Measurements from ENCODE around the gene SYT9. TPM values are rescaled to one million over a fixed set of nuclear protein-coding genes. Genes with fewer than 3 reads are reported as not detected.

SYT9 gene
- total RNA-seq, 2 experiments from 2014 or later, result not detected

- H3K36me3 Mint-ChIP-seq (ENCODE audit: low read depth), result peaks cover 5% of the 10 kb centered on the region
- H3K4me1 Mint-ChIP-seq (ENCODE audit: low read depth), result peaks cover 23% of the 10 kb centered on the region
- ChIA-PET POLR2A (no interaction called here), CTCF (interaction anchor here (1.5 to 5.0 kb wide), 3 partner anchors 56 to 343 kb away, joined by 6 to 47 read pairs (median 34); no protein-coding TSS in a partner anchor)
- DNase-seq, result no peak
- H3K9me3 Mint-ChIP-seq (ENCODE audit: insufficient read depth), result peaks cover 8% of the 10 kb centered on the region
- H3K4me3 Mint-ChIP-seq, result no peak overlapping the region
- no peak overlapping the region for H3K27ac Mint-ChIP-seq
- no peaks in the 10 kb centered on the region for H3K27me3 Mint-ChIP-seq (ENCODE audit: low read depth)
- ATAC-seq, result no peak
Measured at GRCh38 chr11:7439746-7440320, 188.1 kb downstream of the SYT9 start.

- H3K9me3 Mint-ChIP-seq (ENCODE audit: insufficient read depth), result no peaks in the 10 kb centered on the region
- no peak overlapping the region for H3K4me3 Mint-ChIP-seq
- H3K27me3 Mint-ChIP-seq (ENCODE audit: low read depth), result no peaks in the 10 kb centered on the region
- H3K36me3 Mint-ChIP-seq (ENCODE audit: low read depth), result no peaks in the 10 kb centered on the region
- no peak overlapping the region for H3K27ac Mint-ChIP-seq
- CTCF ChIA-PET, result interaction anchor here (0.6 to 5.0 kb wide), 19 partner anchors 8 to 348 kb away, joined by 3 to 47 read pairs (median 4); partner anchors contain the start of gene PPFIBP2
- ATAC-seq (peak; percentile 86), DNase-seq (peak; percentile 81)
- POLR2A ChIA-PET, result no interaction called here
- peaks cover 3% of the 10 kb centered on the region for H3K4me1 Mint-ChIP-seq (ENCODE audit: low read depth)
Measured at GRCh38 chr11:7442588-7443215, 191.0 kb downstream of the SYT9 start.

GRCh38 chr11:7444091-7444981 lies 192.6 kb downstream of the SYT9 start:
- DNase-seq (no peak), ATAC-seq (no peak)
- ChIA-PET POLR2A (no interaction called here), CTCF (interaction anchor here (1.4 to 5.0 kb wide), 5 partner anchors 24 to 347 kb away, joined by 3 to 47 read pairs (median 12); no protein-coding TSS in a partner anchor)
- Mint-ChIP-seq H3K36me3 (ENCODE audit: low read depth) (no peaks in the 10 kb centered on the region), H3K27ac (no peak overlapping the region), H3K4me1 (ENCODE audit: low read depth) (no peaks in the 10 kb centered on the region), H3K9me3 (ENCODE audit: insufficient read depth) (no peaks in the 10 kb centered on the region), H3K4me3 (no peak overlapping the region), H3K27me3 (ENCODE audit: low read depth) (no peaks in the 10 kb centered on the region)

DNA sequence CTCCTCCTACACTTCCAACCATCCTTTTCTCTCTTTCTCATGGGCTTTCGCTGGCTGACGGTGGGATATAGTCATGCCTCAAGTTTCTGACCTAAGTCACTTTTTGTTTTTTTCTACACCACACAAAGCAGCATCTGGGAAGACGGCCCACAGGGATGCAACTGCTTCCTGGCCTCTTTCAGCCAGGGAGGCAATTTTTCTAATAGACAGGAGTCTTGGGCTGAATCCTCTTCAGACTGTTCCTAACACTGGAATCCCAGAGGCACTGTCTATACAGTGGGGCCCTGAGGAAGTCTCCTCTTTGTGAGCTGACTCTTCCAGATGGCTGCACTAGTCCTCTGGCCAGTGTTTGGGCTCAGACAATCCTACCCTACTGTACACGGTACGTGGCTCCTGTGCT lies 193.9 kb downstream of the SYT9 start:
- H3K4me3 Mint-ChIP-seq, result no peak overlapping the region
- H3K4me1 Mint-ChIP-seq (ENCODE audit: low read depth), result no peaks in the 10 kb centered on the region
- CTCF ChIA-PET, result interaction anchor here (1.4 to 2.3 kb wide), 2 partner anchors 23 to 93 kb away, joined by 3 to 12 read pairs; no protein-coding TSS in a partner anchor
- no peaks in the 10 kb centered on the region for H3K9me3 Mint-ChIP-seq (ENCODE audit: insufficient read depth)
- no peak overlapping the region for H3K27ac Mint-ChIP-seq
- DNase-seq (no peak), ATAC-seq (no peak)
- H3K36me3 Mint-ChIP-seq (ENCODE audit: low read depth), result no peaks in the 10 kb centered on the region
- H3K27me3 Mint-ChIP-seq (ENCODE audit: low read depth), result no peaks in the 10 kb centered on the region
- POLR2A ChIA-PET, result no interaction called here

GRCh38 chr11:7448201-7448600 lies 196.5 kb downstream of the SYT9 start:
- H3K4me3 Mint-ChIP-seq, result no peak overlapping the region
- no peak overlapping the region for H3K27ac Mint-ChIP-seq
- ChIA-PET POLR2A (no interaction called here), CTCF (interaction anchor here (1.0 to 1.8 kb wide), 3 partner anchors 37 to 350 kb away, joined by 3 to 6 read pairs (median 4); partner anchors contain the start of gene OLFML1)
- no peaks in the 10 kb centered on the region for H3K36me3 Mint-ChIP-seq (ENCODE audit: low read depth)
- no peak for ATAC-seq
- DNase-seq, result no peak
- no peaks in the 10 kb centered on the region for H3K4me1 Mint-ChIP-seq (ENCODE audit: low read depth)
- H3K27me3 Mint-ChIP-seq (ENCODE audit: low read depth), result no peaks in the 10 kb centered on the region
- no peaks in the 10 kb centered on the region for H3K9me3 Mint-ChIP-seq (ENCODE audit: insufficient read depth)

DNA sequence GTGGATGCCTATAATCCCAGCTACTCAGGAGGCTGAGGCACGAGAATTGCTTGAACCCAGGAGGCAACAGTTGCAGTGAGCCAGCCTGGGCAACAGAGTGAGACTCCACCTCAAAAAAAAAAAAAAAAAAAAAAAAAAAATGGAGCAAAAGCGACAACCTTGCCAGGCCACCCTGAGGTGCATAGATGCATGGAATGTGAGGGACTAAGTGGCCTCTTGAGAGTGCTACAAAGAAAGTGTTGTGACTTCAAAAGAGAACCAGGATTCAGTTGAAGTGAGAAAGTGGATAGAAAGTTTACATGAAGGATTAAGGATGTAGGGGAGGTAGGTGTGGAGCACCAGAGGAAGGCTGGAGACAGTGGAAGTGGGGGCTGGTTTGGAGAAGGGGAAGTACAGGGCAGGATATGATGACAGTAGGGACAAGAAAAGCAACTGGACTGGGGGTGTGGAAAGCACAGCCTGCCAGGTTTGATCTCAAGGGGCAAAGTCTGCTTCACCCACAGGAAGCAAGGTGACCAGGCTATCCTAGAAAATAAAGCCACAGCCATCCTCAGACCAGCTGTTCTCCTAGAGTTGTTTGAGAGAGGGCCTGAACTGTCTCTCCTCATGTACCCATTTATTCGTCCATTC lies 197.6 kb downstream of the SYT9 start:
- Mint-ChIP-seq H3K27me3 (ENCODE audit: low read depth) (no peaks in the 10 kb centered on the region), H3K4me1 (ENCODE audit: low read depth) (no peaks in the 10 kb centered on the region), H3K36me3 (ENCODE audit: low read depth) (no peaks in the 10 kb centered on the region), H3K9me3 (ENCODE audit: insufficient read depth) (no peaks in the 10 kb centered on the region), H3K4me3 (no peak overlapping the region), H3K27ac (no peak overlapping the region)
- DNase-seq (no peak), ATAC-seq (no peak)
- CTCF ChIA-PET, result no interaction called here
- POLR2A ChIA-PET, result no interaction called here

GRCh38 chr11:7449841-7450214 lies 198.1 kb downstream of the SYT9 start:
- no peaks in the 10 kb centered on the region for H3K36me3 Mint-ChIP-seq (ENCODE audit: low read depth)
- H3K9me3 Mint-ChIP-seq (ENCODE audit: insufficient read depth), result no peaks in the 10 kb centered on the region
- ATAC-seq (no peak), DNase-seq (no peak)
- H3K4me1 Mint-ChIP-seq (ENCODE audit: low read depth), result no peaks in the 10 kb centered on the region
- ChIA-PET POLR2A (no interaction called here), CTCF (no interaction called here)
- H3K4me3 Mint-ChIP-seq, result no peak overlapping the region
- H3K27me3 Mint-ChIP-seq (ENCODE audit: low read depth), result no peaks in the 10 kb centered on the region
- H3K27ac Mint-ChIP-seq, result no peak overlapping the region

DNA sequence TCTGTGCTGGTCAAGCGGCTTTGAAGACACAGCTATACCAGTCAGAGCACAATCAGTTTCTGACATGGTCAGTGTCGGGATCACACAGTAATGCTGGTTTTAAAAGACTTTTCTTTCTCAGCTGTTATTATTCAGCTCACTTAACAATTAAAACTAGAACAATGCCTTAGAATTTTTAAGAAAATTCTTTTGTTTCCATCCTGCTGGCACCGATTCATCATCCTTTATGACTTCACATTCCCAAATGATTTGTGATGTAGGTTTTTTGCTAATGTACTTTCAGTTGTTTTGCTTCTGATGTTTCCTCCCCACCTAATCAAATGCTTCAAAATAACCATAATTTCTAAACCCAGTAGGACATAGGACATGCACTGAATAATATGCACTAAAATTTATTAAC lies 199.1 kb downstream of the SYT9 start:
- no peaks in the 10 kb centered on the region for H3K36me3 Mint-ChIP-seq (ENCODE audit: low read depth)
- ChIA-PET POLR2A (no interaction called here), CTCF (interaction anchor here (1.1 to 1.6 kb wide), 2 partner anchors 8 to 15 kb away, joined by 3 to 4 read pairs; no protein-coding TSS in a partner anchor)

DNA sequence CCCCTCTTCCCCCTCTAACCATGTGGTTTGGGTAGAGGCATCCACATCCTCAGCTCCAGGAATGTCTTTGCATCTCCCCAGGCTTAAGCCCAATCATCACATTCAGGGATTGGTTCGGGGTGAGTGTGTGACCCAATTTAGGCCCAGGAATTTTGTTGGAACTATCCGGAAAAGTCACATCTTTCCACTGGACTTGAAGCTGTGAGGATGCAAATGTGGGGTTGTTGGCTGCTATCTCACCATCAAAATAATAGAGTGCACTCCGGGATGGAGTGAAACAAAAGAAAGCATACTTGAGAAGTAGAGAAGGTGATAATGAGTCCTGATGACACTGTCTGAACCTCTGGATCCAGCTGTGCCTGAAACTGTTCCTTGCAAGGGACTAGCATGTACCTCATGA lies 199.8 kb downstream of the SYT9 start:
- no peak for ATAC-seq
- H3K27me3 Mint-ChIP-seq (ENCODE audit: low read depth), result no peaks in the 10 kb centered on the region
- H3K27ac Mint-ChIP-seq, result no peak overlapping the region
- ChIA-PET CTCF (interaction anchor here (1.1 to 1.6 kb wide), 2 partner anchors 9 to 15 kb away, joined by 3 to 4 read pairs; no protein-coding TSS in a partner anchor), POLR2A (no interaction called here)
- H3K4me1 Mint-ChIP-seq (ENCODE audit: low read depth), result no peaks in the 10 kb centered on the region
- no peaks in the 10 kb centered on the region for H3K9me3 Mint-ChIP-seq (ENCODE audit: insufficient read depth)
- H3K4me3 Mint-ChIP-seq, result no peak overlapping the region
- H3K36me3 Mint-ChIP-seq (ENCODE audit: low read depth), result no peaks in the 10 kb centered on the region
- no peak for DNase-seq

More for the DNA sequence above, 199.1 kb downstream of the SYT9 start:
- Mint-ChIP-seq H3K27me3 (ENCODE audit: low read depth) (no peaks in the 10 kb centered on the region), H3K27ac (no peak overlapping the region), H3K4me1 (ENCODE audit: low read depth) (no peaks in the 10 kb centered on the region), H3K4me3 (no peak overlapping the region), H3K9me3 (ENCODE audit: insufficient read depth) (no peaks in the 10 kb centered on the region)
- no peak for DNase-seq
- no peak for ATAC-seq

- no peaks in the 10 kb centered on the region for H3K9me3 Mint-ChIP-seq (ENCODE audit: insufficient read depth)
- no peaks in the 10 kb centered on the region for H3K4me1 Mint-ChIP-seq (ENCODE audit: low read depth)
- H3K4me3 Mint-ChIP-seq, result no peak overlapping the region
- DNase-seq (no peak), ATAC-seq (no peak)
- ChIA-PET CTCF (interaction anchor here (1.6 kb wide), 1 partner anchor 10 kb away, joined by 4 read pairs; no protein-coding TSS in a partner anchor), POLR2A (no interaction called here)
- no peaks in the 10 kb centered on the region for H3K27me3 Mint-ChIP-seq (ENCODE audit: low read depth)
- no peak overlapping the region for H3K27ac Mint-ChIP-seq
- H3K36me3 Mint-ChIP-seq (ENCODE audit: low read depth), result no peaks in the 10 kb centered on the region
Measured at GRCh38 chr11:7451952-7452494, 200.3 kb downstream of the SYT9 start.

- H3K27ac Mint-ChIP-seq, result no peak overlapping the region
- no peaks in the 10 kb centered on the region for H3K9me3 Mint-ChIP-seq (ENCODE audit: insufficient read depth)
- ChIA-PET POLR2A (no interaction called here), CTCF (no interaction called here)
- no peak overlapping the region for H3K4me3 Mint-ChIP-seq
- no peaks in the 10 kb centered on the region for H3K36me3 Mint-ChIP-seq (ENCODE audit: low read depth)
- no peaks in the 10 kb centered on the region for H3K27me3 Mint-ChIP-seq (ENCODE audit: low read depth)
- no peak for DNase-seq
- no peaks in the 10 kb centered on the region for H3K4me1 Mint-ChIP-seq (ENCODE audit: low read depth)
- no peak for ATAC-seq
Measured at GRCh38 chr11:7454854-7455253, 203.2 kb downstream of the SYT9 start.
